HG02588 (cell line): ENCODE results near the gene IL6ST.

Experiments
- ATAC-seq: cut with Tn5 transposase; IDR thresholded peaks from one replicate; pipeline ENCODE4 v1.9.1; 2021; ENCODE audit warnings: mild to moderate bottlenecking, moderate library complexity; ENCODE audit not compliant: unreplicated experiment

IL6ST gene

GRCh38 chr5:55899344-55899743, 95.4 kb downstream of the IL6ST start:
- no peak for ATAC-seq

GRCh38 chr5:55897905-55898304, 96.9 kb downstream of the IL6ST start:
- no peak for ATAC-seq

- no peak for ATAC-seq
Observed at GRCh38 chr5:55897206-55897894, 97.4 kb downstream of the IL6ST start.

GRCh38 chr5:55896663-55897062, 98.1 kb downstream of the IL6ST start:
- ATAC-seq, result no peak

GRCh38 chr5:55896238-55896637, 98.5 kb downstream of the IL6ST start:
- ATAC-seq, result no peak

- no peak for ATAC-seq
Observed at GRCh38 chr5:55895346-55895745, 99.4 kb downstream of the IL6ST start.

- ATAC-seq, result no peak
Observed at GRCh38 chr5:55894135-55894534, 100.6 kb downstream of the IL6ST start.

- ATAC-seq, result no peak
Observed at GRCh38 chr5:55892479-55892878, 102.3 kb downstream of the IL6ST start.

- ATAC-seq, result no peak
Observed at GRCh38 chr5:55888205-55888604, 106.6 kb downstream of the IL6ST start.

GRCh38 chr5:55885359-55885758, 109.4 kb downstream of the IL6ST start:
- no peak for ATAC-seq
